ENCODE data around the gene SDHB.

SDHB gene

DNA sequence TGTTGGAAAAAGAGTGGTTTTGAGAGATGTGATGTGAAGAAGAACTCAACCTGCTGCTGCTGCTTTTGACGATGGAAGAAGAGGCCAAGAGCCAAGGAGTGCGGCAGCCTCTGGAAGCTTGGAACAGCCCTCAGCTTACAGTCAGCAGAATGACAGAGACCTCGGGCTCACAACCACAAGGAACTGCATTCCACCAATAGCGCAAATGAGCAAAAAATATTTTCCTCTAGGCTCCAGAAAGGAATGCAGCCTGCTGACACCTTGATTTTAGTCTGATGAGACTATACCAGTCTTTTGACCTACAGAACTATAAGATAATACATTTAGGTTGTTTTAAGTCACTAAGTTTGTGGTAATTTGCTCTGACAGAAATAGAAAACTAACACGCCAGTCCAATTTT is 10.2 kb downstream of the SDHB start:
- DNase-seq = no peak

DNA sequence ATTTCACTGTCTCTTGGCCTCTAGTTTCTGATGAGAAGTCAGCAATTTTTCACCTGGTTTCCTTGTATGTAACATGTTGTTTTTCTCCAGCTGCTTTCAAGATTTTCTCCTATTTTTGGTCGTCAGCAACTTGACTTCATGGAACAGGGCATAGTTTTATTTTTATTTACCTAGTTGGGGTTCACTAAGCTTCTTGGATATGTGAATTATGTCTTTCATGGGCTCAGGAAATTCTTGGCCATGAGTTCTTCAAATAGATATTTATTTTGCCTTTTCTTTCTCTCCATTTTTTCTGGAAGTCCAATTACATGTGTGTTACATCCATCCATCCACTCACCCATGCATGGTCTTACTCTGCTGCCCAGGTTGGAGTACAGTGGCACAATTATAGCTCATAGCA is 13.7 kb downstream of the SDHB start:
- DNase-seq = no peak

DNA sequence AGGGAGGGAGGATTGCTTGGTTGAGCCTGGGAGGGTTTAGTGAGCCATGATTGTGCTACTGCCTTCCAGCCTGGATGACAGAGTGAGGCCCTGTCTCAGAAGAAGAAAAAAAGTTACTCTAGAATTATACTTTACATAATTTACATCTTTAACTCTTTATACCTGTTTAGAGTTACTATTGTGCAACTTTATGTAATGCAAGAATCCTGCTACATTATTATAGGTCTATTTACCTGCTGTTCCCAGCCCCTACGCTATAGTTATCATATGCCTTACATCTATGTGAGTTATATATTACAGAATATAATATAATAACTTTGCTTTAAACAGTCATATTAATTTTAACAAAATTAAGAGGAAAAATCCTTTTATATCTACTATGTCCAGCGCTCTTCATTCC is 14.3 kb downstream of the SDHB start:
- DNase-seq = no peak

DNA sequence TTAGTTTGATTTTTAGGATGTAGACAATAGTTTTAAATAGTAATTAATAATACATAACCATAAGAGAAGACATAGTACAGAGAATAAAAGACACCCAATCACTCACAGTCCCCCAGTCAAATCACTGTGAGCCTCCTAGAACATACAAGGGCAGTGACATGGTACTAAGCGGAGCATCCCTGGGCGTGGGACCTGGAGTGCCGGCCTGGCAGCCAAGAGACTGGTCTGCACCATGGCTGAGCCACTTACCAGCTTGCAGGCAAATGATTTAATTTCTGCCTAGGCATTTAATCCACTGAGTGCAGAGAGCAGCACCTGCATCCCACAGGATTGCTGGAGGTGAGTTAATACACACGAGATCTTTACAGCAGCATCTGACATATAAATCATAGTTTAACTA is 20.4 kb downstream of the SDHB start:
- DNase-seq = no peak

DNA sequence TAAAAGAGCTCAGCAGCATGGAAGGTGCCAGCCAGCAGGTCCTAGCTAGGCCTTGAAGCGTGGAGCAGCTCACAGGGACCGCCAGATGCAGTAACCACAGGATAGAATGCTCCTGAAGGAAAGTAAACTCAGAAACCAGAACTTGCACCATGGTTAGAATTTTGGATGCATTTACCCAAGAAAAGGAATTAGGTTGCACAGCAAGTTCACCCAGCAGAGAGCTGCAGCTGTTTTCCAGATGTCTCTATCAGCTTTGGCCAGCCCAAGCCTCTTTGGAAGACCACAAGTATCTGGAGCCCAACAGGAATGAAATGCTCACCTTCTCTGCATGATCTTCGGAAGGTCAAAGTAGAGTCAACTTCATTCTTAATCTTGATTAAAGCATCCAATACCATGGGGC is 21.1 kb downstream of the SDHB start:
- DNase-seq = no peak

DNA sequence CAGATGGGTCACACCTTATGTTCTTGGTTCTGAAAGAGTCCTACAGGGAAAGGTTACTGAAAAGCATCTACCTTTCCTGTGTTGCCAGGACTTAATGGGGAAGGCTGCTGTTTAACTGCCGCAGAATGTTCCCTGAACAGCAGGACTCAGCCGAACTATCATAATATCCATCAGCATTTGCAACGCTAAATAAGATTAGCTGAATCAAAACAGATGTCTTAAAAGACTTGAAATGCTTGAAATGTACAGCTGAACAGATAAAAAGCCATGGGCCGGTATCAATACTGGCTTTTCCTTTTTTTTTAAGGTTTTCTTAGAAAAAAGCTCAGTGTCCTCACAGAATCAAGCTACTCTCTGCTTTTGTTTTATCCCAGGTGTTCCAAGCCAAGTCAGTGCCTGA is 22.4 kb downstream of the SDHB start:
- no peak for DNase-seq

DNA sequence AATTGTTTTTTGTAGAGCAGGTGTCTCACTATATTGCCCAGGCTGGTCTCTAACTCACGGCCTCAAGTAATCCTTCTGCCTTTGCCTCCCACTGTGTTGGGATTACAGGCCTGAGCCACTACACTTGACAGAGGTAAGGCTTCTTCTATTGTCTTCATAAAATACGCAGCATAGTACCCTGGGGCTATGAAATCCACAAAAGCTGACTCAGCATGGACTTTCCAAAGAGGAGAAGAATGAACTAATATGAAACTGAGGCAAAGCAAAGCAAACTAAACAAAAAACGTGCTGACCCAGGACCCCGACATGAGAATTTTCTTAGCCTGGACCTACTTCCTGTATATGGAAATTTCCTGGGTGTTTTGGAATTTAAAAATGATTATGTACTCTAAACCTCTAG is 23.6 kb downstream of the SDHB start:
- no peak for DNase-seq

DNA sequence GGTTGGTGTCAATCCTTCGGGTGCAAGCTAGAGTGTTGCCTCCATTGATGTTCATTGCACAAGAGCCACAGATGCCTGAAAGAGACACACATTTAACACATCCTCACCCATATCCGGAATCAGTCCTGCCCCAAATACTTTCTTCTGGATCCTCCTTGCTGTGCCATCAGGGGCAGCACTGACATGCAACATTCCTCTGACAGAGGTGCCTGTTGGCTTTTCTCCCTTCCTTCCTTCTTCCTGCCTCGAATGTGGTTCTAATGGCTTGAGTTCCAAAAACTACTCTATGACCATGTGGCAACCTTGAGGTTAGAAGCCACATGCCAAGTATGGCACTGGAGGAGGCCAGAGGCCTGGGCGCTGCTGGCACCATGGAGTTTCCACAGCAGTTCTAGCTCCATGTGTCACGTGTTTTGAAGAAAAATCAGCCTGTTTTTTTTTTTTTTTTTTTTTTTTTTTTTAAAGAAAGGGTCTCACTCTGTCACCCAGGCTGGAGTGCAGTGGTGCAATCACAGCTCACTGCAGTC is 25.1 kb downstream of the SDHB start:
- no peak for DNase-seq

DNA sequence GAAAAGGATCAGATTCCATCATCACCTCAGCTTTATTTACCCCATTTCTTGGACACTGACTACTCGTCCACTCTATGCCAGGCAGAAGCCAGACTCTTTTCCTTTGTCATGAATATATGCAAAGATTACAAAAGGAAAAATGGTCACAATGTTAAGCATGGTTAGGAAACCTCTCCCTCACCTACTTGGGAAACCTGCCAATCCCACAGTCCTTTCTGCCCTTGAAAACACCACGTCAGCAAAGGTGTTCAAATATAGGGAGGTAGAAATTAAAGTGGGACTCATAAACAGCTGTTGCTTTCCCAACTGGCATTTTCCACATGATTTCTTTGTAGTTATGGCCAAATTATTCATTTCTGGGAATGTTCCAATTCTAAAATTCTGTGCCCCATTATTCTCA is 25.9 kb downstream of the SDHB start:
- DNase-seq = no peak

DNA sequence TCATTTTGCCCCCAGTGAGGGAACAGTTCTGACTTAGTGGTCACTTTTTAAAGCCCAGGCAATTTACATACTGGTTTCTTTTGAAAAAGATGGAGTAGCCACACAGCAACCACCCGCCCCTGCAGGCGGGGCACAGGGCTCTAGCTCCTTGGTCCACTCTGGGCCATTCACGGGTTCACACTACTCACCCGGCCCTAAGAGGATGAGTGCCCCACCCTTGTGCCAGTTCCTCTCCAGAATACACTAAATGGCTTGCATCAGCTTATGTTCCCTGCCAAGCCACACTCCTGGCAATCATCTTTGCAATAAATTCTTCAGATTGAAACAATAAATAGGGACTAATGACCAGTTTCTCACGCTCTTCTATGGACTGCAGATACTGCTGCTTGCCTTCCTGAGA is 26.4 kb downstream of the SDHB start:
- no peak for DNase-seq

DNA sequence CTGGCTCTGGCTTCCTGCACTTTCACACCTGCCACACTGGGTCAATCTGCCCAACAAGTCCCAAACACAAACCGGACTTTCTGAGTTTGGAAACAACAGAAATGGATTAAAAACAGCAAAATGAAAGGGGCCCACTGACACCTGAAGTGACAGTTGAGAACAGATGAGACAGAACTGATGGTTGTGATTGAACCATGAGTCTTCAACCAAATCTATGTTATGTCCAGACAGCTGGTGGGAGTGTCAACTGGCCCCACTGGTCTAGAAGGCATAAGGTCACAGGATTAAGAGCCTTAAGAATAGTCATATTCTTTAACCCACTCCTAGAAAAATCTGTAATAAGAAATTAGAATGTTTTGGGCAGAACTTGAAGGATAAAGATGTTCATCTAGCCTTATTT is 29.1 kb downstream of the SDHB start:
- DNase-seq = no peak

DNA sequence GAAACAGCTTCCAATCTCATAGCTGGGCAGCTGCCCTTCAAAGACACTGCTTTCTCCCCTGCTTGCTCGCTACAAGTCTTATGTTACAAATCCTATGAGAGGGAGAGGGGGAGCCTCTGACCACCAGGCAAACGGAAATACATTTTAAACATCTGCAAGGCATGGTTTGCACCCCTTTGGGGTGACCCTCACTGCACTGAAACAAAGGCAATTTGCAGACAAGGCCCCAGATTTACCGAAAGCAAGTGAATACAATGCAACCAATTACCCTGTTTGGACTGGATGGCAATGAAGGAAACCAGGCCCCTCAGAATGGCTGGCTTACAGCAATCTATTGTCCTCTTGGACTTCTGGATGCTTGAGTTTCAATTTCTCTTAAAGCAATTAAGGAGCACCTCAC is 30.3 kb downstream of the SDHB start:
- no peak for DNase-seq

DNA sequence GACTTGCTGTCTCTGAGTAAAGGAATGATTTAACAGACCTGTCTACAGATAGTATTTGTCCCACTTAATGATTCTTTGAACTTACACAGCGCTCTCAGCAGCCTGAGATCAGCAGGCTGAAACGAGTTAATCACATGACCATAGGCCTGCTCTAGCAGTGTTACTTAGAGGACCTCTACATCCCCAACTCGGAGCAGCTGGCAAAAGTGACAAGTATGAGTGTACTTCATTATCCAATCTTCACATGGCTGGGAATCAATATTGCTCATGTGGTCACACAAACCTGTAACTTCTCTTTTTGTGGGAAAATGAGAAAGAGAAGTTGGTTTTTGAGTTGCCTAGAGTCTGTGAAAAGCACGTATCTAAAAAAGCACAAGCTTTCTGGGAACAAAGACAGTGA is 30.7 kb downstream of the SDHB start:
- DNase-seq = no peak

DNA sequence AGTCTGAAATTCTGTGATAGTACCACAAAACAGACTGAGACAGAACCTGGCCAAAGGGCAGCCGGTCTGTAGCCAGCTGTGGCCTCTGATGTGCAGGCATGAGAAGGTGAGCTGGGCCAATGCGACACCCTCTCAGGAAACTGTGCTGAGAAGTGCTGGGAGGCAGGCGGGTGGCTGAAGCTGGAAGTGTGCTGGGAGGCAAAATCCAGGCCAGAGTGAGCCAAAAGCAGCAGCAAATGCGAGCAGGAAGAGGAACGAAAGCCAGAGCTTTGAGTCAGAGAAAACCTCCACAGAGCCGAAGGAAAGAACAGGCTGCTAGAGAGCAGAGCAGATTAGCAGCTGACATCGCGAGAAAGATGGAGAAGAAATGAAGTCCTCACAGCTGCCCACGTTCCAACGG is 31.9 kb downstream of the SDHB start:
- DNase-seq = no peak

DNA sequence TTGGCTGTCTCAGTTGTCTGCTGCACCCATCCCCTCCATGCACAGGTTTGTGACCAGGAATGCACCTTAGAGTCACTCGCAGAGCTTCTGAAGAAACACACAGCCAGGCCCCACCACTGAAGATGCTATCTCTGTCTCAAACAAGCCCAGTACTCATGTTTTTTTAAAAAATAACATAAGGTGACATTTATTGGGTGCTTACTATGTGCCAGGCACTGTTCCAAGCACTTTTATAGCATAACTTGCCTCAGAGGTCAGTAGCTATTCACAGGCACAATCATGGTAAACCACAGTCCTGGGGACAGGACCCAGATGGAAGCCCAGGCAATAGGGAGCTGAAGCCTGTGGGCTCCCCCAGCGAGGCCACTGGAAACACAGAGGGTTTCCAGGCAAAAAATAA is 33.3 kb downstream of the SDHB start:
- DNase-seq = no peak

DNA sequence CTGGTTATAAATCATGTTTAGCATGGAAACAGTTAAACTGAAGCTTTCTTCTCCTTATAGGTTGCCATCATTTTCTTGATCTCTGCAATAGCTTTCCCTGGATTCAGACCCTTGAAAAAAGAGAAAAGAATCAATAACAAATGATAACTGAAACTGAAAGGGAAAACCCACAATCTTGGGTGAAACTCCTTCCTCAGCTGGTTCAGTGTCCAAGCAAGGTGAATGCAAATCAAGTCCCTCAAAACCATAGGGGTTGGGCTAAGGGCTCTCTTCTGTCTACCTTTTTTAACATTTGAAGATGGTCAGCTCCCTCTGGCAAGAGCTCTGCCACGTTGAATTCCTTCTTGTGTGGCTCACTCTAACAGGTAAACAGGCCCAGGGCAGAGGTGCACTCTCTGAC is 35.0 kb downstream of the SDHB start:
- DNase-seq = no peak

DNA sequence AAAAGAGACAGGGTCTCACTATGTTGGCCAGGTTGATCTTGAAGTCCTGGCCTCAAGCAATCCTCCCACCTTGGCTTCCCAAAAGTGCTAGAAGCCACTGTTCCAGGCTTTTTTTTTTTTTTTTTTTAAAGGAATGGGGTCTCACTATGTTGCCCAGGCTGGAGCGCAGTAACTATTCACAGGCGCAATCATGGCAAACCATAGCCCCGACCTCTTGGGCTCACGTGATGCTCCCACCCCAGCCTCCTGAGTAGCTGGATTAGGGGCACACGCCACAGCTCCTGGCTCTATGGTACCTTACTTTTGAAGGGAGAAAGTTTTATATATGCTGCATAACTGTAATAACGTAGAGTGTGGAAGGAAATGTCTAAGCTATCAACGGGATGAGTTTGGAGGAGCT is 36.4 kb downstream of the SDHB start:
- no peak for DNase-seq

DNA sequence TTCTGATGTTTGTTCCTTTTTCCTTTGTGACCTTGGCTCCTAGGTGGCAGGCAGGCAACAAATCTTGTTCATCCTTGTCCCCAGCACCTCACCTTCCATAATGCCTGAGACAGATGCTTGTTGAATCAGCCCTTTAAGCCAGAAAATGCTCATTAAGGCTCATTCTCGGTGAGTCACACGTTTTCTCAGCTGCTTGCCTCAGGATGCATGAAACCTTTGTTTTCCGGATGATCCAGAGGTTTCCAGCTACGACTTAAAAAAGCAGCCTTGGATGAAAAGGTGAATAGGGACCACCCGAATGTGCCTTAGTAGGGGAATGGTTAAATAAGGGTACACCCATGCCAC is 37.5 kb downstream of the SDHB start:
- no peak for DNase-seq

DNA sequence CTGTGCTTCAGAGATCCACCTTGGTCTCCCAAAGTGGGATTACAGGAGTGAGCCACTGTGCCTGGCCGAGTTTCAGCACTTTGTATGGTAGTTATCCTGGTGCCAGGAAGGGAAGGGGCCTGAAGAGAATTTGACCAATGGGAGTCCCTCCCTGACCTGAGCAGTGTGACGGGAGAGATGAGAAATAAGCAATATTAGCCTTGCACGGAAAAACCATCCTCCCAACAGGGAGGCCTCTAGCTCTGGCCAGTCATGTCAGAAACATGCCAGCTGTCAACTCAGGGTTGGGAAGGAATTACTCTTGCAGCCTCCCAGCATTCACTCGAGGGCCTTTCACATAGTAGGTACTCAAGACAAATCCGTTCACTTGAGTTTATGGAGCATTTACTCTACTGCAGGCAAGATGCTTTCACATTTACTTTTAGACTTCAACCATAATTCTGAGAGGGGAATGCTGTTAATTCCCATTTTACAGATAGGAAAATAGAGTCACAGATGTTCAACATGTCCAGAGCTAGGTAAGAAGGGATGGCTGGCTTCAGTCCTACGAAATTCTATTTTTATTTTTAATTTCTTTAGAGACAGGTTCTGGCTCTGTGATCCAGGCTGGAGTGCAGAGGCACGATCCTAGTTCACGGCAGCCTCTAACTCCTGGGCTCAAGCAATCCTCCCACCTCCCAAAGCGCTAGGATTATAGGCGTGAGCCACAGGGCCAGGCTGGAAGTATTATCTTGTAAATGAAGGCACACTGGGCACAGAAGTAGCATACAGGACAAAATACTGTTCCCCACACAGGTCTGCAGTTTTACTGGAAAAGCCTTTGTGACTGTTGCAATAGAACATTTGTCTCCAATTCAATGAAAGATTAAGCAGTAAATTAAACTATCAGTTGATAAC is 38.9 kb downstream of the SDHB start:
- no peak for DNase-seq

DNA sequence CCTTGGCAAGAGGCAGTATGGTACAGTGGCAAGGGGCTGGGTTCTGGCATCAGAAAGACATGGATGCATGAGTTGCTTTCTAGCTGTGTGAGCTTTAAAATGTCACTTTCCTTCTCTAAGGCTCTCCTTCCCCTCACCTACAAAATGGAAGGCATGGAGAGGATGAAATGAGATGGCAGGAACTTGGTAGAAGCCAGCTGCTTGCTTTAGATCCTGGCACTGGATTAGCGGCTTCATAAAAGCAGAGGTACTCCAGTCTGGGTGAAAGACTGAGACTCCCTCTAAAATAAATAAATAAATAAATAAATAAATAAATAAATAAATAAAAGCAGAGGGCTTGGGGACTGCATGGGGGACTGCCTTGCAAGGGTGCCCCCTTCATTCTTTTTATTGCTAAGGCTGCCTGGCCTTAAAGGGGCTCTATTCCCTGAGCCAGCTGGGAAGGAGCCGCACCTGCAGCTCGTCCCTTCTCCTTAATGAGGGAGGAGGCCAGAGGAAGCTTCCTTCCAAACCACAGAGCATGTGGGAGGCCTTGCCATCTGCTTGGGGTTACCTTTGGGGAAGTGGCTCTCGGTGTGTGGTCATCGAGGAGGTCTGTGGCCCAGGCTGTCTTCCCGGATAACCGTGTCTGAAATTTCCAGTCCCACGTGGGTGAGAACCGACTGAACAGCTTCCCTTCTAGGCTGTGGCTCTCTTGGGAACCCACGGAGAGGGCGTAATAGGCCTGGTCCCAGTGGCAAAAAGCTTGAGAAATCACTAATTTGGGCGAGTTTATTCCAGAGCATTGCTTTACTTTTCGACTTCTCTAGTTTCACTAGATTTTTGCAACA is 40.1 kb downstream of the SDHB start:
- DNase-seq = no peak

DNA sequence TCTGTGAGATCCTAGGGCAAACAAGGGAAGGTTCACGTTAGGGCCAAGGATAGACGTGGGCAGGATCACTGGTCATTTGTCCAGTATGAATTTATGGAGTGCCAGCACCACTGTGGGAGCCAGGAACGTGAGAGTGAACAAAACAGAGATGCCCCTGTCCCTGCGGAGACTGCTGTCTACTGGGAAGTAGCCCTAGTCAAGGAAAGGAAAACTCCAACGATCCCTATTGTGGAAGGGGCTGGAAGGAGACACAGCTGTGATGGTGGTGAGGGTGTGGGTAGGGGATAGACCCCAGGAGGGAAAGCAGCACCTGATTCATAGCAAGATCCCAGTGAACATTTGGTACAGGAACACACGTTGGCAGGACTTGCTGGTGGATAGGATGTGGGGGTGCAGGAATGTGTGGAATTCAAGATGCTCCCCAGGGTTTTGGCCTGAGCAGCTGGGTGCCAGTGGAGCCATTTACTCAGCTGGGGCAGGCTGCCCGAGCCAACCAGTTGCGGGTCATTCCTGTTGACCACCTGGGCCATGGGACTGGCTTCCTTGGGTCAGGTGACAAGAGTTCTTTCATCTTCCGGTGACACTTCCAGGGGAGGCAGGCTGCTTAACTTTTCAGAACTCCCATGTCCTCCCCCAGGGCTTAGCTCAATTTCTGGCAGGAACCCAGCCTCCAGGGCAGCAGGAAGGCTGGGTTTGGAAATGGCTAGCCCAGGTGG is 40.9 kb downstream of the SDHB start:
- DNase-seq = no peak

DNA sequence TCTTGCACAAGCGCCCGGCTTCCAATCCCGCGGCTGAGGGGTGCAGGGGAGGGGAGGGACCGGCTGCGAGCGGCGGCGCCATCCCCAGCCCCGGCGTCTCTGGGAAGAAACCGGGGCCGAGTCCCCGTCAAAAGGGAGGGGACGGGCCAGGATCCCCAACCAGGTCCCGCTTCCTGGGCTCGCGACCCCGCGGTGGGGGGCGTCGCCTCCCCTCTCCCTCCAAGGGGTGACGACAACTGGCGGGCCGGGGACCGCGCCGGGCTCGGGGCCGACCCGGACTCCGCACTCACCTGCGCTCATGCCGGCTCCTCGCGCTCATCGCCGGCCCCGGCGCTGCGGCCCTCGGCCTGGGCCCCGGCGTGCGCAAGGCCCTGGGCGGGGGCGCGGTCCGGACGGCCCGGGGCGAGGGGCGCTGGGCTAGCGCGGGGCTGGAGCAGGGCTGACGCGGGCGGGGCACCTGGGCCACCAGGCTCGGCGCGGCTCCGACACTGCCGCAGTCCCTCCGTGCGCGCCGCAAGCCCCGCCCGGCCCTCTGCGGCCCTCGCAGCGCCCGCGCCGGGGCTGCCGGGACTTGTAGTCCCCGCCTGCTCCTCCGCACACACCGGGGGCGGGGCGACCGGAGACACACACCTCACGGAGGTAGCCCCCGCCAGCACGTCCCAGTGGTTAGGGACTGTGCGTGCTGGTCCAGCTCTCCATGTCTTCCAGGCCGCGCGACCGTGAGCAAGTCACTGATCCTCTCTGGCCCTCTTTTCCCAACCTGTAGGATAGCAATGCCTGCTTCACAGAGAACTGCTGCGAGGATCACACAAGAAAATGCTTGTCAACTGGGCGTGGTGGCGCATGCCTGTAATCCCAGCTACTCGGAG is 42.2 kb downstream of the SDHB start, which contains the start of gene ATP13A2:
ATP13A2 (minus strand) TSS at position 490 of the 869 bp plus-strand sequence; CDS start at position 300, 190 bp downstream.
- peak; percentile 82 to 85 for DNase-seq
